T-helper 9 cell (primary cell): ENCODE data around the gene OR10J1.
"Not testable (repeated sequence)": the region's sequence is repeated elsewhere in the genome, so short reads cannot be mapped to it uniquely, and the experiment has no call there.

Source experiments
- DNase-seq: peaks from one replicate; pipeline ENCODE4 v3.0.0-alpha.2; 2020
- total RNA-seq, 2 donors: gene quantifications; one replicate each; lab custom pipeline; 2026; lab: John Stamatoyannopoulos, UW

OR10J1 gene, protein sequence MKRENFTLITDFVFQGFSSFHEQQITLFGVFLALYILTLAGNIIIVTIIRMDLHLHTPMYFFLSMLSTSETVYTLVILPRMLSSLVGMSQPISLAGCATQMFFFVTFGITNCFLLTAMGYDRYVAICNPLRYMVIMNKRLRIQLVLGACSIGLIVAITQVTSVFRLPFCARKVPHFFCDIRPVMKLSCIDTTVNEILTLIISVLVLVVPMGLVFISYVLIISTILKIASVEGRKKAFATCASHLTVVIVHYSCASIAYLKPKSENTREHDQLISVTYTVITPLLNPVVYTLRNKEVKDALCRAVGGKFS
- 0 reads per million in 2 donors for total RNA-seq

DNA sequence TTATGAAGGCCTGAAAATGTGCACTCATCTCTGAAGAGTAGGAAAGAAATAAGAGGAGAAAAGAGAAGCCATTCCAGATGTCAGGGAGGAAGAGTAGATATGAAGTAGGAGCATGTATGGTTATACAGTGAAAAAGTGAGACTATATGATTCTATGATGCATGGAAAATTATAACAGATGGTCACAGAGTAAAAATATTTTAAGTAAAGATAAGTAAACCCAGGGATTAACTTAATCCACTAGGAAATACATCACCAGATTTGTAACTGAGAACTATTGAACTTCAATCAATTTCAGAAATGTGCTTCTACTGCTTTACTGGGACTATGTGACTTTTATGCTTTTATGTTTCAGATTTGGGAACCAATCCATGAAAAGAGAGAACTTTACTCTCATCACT is at the start of gene OR10J1:
OR10J1 (plus strand) TSS at position 301 of the 400 bp plus-strand sequence; CDS start at position 371, 70 bp downstream.
- DNase-seq: no peak

GRCh38 chr1:159406821-159407220 is 32.7 kb upstream of the OR10J1 start:
- DNase-seq: no peak

- no peak for DNase-seq
Measured at GRCh38 chr1:159408862-159409400, 30.6 kb upstream of the OR10J1 start.

GRCh38 chr1:159421821-159422220 is 17.7 kb upstream of the OR10J1 start:
- no peak for DNase-seq

GRCh38 chr1:159428536-159428935 is 11.0 kb upstream of the OR10J1 start:
- DNase-seq: no peak

- no peak for DNase-seq
Measured at GRCh38 chr1:159429074-159429861, 10.3 kb upstream of the OR10J1 start.

- DNase-seq: no peak
Measured at GRCh38 chr1:159430985-159431384, 8.5 kb upstream of the OR10J1 start.

DNA sequence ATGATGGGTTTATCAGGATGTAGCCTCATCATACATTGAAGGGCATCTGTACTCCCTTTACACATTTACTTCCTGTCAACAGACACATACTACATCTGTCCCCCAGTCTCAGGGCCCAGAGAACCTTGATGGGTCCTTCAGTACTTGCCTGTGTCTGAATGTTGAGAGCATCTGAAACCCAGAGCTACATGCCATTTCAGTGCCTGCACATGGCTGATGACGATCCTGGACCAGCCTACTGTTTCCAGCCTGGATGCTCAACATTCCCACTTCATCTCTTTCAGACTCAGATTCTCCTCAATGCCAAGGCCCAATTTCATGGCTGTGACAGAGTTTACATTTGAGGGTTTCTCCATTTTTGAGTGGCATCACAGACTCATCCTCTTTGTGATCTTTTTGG is 7.6 kb upstream of the OR10J1 start, which contains the start of gene OR10J4:
OR10J4 (plus strand) TSS at position 301 of the 400 bp plus-strand sequence.
- DNase-seq: no peak

GRCh38 chr1:159436469-159436868 is 3.1 kb upstream of the OR10J1 start:
- no peak for DNase-seq

DNA sequence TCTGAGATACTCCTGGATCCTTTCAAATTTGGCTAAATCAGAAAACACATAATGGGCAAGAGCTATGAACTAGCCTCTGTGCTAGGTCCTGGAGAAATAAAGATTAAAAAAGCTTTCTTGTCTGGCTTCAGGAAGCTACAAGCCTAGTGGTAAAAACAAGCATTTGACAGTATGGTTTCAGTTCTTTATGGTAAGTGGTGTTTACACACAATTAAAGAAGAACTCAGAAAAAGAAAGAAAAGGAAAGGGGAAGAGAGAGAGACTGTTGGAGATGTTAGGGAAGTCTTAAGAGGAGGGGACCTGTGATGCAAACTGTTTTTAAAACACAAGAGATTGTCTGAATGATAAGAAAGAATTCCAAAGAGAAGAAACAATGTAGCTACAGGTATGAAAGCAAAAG is 1.8 kb downstream of the OR10J1 start:
- no peak for DNase-seq

- DNase-seq: no peak
Measured at GRCh38 chr1:159442428-159442827, 2.9 kb downstream of the OR10J1 start.

GRCh38 chr1:159443066-159443750 is 3.7 kb downstream of the OR10J1 start:
- no peak for DNase-seq

DNA sequence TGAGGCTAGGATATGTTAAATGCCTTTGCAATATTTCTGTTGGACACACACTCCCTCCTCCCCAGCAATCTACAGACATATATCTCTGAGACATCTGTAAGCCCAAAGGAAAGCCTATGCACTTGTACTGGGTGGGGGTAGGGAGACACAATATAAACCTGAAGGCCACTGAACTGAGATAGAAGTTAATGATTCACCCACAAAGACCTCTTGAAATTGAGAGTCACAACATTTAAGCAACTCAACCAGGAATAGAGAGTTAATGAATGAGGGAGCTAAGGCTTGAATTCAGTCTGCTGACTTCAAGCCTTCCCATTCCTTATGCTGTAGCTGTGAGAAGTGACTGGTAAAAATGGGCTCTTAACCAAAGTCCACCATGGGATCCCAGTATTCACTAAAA is 5.0 kb downstream of the OR10J1 start:
- no peak for DNase-seq

DNA sequence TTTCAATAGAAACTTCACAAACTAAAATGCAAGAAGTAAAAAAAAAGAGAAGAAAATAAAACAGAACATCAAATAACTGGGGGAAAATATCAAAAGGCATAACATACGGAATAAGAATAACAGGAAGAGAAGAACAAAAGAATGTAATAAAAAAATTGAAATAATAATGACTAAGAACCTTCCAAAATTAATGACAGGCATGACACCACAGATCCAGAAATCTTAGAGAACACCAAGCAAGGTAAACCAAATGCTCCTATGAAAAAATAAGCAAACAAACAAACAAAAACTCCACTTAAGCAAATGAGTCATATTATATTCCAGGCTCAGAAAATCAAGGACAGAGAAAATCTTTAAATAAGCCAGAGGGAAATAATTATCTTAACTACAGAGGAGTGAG is 8.7 kb downstream of the OR10J1 start:
- no peak for DNase-seq

DNA sequence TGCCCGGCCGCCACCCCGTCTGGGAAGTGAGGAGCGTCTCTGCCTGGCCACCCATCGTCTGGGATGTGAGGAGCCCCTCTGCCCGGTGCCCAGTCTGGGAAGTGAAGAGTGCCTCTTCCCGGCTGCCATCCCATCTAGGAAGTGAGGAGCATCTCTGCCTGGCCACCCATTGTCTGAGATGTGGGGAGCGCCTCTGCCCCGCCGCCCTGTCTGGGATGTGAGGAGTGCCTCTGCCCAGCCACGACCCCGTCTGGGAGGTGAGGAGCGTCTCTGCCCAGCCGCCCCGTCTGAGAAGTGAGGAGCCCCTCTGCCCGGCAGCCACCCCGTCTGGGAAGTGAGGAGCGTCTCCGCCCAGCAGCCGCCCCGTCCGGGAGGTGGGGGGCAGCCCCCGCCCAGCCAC is 10.1 kb downstream of the OR10J1 start:
- not testable (repeated sequence) for DNase-seq

GRCh38 chr1:159459551-159459950 is 20.0 kb downstream of the OR10J1 start:
- DNase-seq: no peak

DNA sequence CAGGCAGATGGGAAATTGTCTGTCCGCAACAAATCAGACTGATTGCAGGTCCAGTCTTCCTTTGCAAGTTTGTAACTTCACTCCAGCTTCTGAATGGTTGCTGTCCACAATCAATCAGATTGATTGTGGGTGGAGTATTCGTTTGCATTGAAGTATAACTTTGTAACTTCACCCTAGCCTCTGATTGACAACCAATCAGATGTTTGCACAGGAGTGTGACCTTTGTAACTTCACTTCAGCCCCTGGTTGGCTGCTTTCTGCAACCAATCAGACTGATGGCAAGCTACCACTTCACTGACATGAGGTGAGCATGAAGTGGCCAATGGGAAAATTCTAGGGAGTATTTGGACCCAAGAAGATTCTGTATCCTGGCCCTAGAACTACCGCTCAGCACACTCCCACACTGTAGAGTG is 25.7 kb downstream of the OR10J1 start:
- no peak for DNase-seq

DNA sequence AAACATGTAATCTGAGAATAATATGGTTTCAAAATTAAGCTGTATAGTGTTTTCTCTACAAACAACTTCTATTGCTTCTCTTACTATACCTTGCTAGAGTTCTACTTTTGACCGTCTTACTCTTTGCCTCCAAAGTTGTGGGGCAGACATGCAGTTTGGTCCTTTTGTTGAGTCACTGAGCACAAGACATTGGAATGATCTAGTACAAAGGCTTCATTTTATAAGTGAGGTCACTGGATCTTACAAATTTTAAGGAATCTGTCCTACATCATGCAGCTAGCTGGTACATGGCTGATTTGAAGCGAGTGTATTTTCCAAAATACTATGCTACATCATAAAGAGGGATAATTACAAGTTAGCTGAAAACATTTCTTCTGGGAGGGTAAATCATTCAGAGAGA is 28.8 kb downstream of the OR10J1 start:
- no peak for DNase-seq

DNA sequence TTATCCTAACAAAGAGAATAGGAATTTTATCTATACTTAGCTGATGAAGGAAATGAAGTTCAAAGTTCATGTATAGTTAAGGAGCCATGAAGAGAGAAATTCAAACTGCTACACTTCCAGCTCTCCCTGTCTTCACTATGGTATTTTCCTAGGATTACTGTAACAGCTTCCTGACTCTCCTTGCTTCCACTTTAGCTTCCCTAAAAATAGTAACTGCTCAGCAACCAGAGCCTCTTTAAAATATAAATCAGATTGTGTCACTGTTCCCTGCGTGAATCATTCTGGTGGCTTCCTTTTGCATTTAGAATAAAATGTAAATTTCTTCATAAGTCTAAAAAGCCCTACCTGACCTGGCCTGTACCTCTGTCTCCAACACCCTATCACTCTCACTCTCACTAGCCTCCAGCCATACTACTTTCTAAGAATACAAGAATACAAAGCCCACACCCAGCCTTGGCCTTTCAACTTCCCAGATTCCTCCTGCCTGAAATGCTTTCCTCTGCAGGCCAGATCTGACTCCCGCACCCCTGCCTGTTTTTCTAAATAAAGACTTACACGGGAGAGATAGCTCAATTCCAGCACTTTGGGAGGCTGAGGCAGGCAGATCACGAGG is 30.5 kb downstream of the OR10J1 start:
- no peak for DNase-seq

DNA sequence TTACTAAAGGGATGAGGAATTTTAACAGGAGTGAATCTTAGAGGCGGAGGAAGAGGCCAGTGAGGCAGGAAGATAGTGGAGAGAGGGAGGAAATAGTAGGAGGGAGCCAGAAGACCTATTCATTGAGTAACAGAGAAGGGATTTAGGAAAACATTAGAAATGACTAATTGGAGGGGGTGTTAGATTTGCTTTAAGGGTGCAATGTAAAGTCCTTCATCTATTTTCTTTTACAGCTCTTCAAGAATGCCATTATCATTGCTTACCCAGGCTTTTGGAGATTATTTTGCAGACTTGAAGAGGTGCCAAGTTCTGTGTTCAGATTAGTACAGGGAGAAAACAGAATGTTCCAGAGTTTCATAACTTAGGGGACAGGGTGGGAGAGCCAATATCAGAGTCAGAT is 33.8 kb downstream of the OR10J1 start:
- DNase-seq: no peak

GRCh38 chr1:159474926-159475325 is 35.4 kb downstream of the OR10J1 start:
- DNase-seq: no peak

DNA sequence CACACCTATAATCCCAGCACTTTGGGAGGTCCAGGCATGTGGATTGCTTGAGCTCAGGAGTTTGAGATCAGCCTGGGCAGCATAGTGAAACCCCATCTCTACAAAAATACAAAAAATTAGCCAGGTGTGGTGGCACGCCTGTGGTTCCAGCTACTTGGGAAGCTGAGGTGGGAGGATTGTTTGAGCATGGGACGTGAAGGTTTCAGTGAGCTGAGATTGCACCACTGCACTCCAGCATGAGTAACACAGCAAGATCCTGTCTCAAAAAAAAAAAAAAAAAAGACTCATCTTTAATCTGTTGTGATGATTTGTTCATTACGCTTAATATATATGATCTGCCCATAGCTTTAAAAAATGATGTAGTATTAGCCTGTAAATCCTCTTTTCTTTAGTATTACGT is 44.0 kb downstream of the OR10J1 start:
- DNase-seq: no peak
